ENCODE results near the gene NACA2.

Gene NACA2

DNA sequence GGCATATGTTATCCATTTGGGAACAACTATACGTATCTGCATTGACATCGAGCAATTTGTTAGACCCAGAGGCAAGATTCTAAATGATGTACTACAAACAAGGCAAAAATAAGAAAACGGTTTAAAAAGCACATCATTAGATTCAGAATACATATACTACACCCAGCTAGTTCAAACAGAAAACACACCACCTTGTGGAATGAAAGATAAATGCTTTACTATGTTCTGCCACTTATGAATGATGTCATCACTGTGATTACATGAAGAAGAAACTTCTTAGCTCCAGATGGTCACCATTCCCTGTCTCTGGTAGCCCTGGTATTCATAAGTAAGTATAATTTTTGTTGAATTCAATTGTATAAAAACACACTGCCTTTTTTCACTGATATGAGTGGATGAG lies 7.8 kb downstream of the NACA2 start:
- no peak for TF ChIP-seq FOXP2 (optimal IDR thresholded peaks at IDR 0.05; ENCODE audit: borderline replicate concordance, extremely low read depth, extremely low read length, insufficient read depth)
- no peak for TF ChIP-seq POLR2AphosphoS5 (IDR thresholded peaks at IDR 0.05; ENCODE audit: low read depth, low read length)

DNA sequence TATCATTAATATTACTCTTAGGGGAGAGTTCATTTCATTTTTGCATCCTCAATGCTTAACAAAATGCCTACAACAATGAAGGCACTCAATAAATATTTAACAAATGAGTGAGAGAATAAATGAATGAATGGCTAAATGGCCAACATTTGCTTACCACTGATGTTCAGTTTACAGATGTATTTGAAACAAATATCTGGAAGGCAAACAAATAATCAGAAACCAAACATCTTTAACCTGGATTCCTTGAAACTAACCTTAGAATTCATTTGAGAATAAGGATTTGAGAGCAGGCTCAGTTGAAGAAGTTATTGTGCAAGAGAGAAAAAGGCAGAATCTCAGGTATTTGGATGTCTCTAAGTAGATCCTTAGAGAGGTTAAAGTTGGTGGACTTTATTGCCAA lies 8.4 kb downstream of the NACA2 start:
- no peak for TF ChIP-seq SIN3A (IDR thresholded peaks at IDR 0.05; ENCODE audit: borderline replicate concordance, insufficient read depth, low read length)
- TF ChIP-seq, protein P1, sequence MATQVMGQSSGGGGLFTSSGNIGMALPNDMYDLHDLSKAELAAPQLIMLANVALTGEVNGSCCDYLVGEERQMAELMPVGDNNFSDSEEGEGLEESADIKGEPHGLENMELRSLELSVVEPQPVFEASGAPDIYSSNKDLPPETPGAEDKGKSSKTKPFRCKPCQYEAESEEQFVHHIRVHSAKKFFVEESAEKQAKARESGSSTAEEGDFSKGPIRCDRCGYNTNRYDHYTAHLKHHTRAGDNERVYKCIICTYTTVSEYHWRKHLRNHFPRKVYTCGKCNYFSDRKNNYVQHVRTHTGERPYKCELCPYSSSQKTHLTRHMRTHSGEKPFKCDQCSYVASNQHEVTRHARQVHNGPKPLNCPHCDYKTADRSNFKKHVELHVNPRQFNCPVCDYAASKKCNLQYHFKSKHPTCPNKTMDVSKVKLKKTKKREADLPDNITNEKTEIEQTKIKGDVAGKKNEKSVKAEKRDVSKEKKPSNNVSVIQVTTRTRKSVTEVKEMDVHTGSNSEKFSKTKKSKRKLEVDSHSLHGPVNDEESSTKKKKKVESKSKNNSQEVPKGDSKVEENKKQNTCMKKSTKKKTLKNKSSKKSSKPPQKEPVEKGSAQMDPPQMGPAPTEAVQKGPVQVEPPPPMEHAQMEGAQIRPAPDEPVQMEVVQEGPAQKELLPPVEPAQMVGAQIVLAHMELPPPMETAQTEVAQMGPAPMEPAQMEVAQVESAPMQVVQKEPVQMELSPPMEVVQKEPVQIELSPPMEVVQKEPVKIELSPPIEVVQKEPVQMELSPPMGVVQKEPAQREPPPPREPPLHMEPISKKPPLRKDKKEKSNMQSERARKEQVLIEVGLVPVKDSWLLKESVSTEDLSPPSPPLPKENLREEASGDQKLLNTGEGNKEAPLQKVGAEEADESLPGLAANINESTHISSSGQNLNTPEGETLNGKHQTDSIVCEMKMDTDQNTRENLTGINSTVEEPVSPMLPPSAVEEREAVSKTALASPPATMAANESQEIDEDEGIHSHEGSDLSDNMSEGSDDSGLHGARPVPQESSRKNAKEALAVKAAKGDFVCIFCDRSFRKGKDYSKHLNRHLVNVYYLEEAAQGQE (IDR thresholded peaks at IDR 0.05; ENCODE audit: insufficient read depth in 1 of 2, low read depth in 2 of 2, low read length in 2 of 2), result no peak
- no peak for TF ChIP-seq FOXP2 (optimal IDR thresholded peaks at IDR 0.05; ENCODE audit: borderline replicate concordance, extremely low read depth, extremely low read length, insufficient read depth)
- no peak for TF ChIP-seq POLR2AphosphoS5 (IDR thresholded peaks at IDR 0.05; ENCODE audit: low read depth, low read length)
- no peak for TF ChIP-seq TAF1 (IDR thresholded peaks at IDR 0.05; ENCODE audit: borderline replicate concordance, insufficient read depth, low read length)

DNA sequence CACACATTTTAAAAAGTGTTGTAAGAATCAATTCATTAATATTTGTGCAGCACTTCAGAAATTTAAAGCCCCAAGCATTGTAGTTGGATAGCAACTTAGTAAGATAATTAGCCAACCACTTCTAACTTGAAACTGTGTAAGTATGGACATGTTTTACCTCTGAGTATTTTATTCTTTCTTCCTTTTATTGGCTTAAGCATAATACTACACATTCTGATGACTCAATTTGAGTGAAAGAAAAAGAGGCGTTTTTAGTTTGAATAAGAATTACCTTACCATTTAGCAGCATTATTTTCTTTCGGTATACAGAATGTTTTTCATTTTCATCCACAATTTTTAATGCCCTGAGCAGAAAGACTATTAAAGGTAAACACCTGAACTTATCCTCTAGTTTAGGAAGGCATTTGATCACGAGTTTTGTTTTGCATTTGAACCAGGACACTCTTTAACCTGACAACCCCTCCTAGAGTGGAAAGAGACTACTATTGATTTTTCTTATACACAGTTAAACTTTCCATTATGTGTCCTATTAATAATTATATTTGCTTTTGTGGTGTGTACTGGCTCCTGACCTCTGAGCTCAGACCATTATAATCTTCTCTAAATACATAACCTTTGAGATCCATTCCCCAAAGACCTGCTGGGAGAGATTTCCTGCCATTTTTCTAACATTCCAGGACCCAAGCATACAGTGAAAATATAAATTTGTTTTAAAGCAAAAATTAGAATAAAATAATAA lies 9.2 kb downstream of the NACA2 start:
- TF ChIP-seq SIN3A (IDR thresholded peaks at IDR 0.05; ENCODE audit: borderline replicate concordance, insufficient read depth, low read length) (no peak), TAF1 (IDR thresholded peaks at IDR 0.05; ENCODE audit: borderline replicate concordance, insufficient read depth, low read length) (no peak)

DNA sequence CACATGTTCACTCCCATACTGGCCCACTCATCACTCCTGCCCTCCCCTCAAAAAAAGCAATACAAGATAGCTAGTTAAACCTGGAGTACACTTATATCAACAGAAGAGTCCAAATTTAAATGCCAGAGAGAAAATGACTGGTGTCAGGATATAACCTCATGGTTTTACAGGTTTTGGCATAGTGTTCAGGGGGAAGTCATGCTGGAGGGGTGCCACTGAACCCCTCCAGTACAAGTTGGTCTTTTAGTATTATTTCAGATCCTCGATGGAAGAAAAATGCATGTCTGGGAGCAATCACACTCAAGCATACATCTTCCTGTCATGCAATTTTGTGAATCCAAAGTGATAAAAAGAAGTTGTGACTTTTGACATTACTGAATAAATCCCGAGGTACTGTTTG lies 10.5 kb downstream of the NACA2 start:
- no peak for TF ChIP-seq FOXP2 (optimal IDR thresholded peaks at IDR 0.05; ENCODE audit: borderline replicate concordance, extremely low read depth, extremely low read length, insufficient read depth)
- TF ChIP-seq POLR2AphosphoS5 (IDR thresholded peaks at IDR 0.05; ENCODE audit: low read depth, low read length), result no peak
- TF ChIP-seq TAF1 (IDR thresholded peaks at IDR 0.05; ENCODE audit: borderline replicate concordance, insufficient read depth, low read length), result no peak
- TF ChIP-seq SIN3A (IDR thresholded peaks at IDR 0.05; ENCODE audit: borderline replicate concordance, insufficient read depth, low read length), result no peak
- TF ChIP-seq, protein P1 (IDR thresholded peaks at IDR 0.05; ENCODE audit: insufficient read depth in 1 of 2, low read depth in 2 of 2, low read length in 2 of 2), result no peak

DNA sequence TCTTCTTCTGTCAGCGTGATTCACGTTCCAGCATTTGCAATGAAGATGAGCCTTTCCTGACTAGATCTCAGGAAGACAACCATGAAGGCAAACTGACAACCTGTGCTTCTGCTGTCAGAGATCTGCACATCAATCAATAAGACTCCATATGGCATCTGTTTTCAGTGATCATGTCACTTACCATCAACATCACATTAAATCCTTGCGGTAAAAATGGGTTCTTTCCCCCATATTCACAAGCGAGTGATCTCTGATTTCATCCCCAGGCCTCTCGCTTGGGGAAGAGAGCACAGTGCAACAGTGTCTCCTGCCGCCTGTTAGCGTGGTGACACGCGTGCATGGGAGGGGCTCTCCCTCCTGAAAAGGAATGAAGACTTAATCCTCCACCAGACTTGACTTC lies 11.1 kb downstream of the NACA2 start:
- TF ChIP-seq FOXP2 (optimal IDR thresholded peaks at IDR 0.05; ENCODE audit: borderline replicate concordance, extremely low read depth, extremely low read length, insufficient read depth) (no peak), SIN3A (IDR thresholded peaks at IDR 0.05; ENCODE audit: borderline replicate concordance, insufficient read depth, low read length) (no peak)

DNA sequence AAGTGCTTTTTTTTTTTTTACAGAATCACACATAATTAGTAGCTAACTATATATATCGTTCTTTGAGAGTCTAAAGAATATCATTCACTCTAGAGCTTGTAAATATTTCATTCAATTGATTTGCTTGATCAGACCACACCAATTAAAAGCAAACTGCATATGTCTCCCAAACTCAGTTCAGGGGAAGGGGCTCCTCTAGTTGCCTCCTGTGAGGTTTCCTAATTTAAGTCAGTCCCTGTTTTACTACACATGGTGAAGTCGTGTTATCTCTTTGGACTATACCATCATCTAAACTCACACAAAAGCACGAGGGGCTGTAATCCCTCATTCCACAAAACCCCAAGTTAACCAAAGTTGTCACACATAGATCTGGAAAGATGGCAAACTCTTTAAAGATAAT lies 11.7 kb downstream of the NACA2 start:
- TF ChIP-seq SIN3A (IDR thresholded peaks at IDR 0.05; ENCODE audit: borderline replicate concordance, insufficient read depth, low read length), result no peak
- no peak for TF ChIP-seq POLR2AphosphoS5 (IDR thresholded peaks at IDR 0.05; ENCODE audit: low read depth, low read length)
- TF ChIP-seq TAF1 (IDR thresholded peaks at IDR 0.05; ENCODE audit: borderline replicate concordance, insufficient read depth, low read length), result no peak
- TF ChIP-seq FOXP2 (optimal IDR thresholded peaks at IDR 0.05; ENCODE audit: borderline replicate concordance, extremely low read depth, extremely low read length, insufficient read depth), result no peak
- TF ChIP-seq, protein P1 (IDR thresholded peaks at IDR 0.05; ENCODE audit: insufficient read depth in 1 of 2, low read depth in 2 of 2, low read length in 2 of 2), result no peak
